Spinal cord (tissue), 10 donors: ENCODE results near the gene STK10. TPM values are rescaled to one million over a fixed set of nuclear protein-coding genes. Genes with fewer than 3 reads are reported as not detected.

Source experiments
- DNase-seq, 6 donors: peaks; one replicate each; pipeline versions ENCODE4 v3.0.0 to v3.0.0-alpha.2; 2013 to 2015; ENCODE audit warnings: low spot score in 6 of 6, low read depth in 4 of 6
- H3K27ac ChIP-seq: one replicate; pipeline ENCODE4 v1.5.1; 2013; ENCODE audit warnings: low read depth, low read length, control low read depth
- H3K27me3 ChIP-seq: one replicate; pipeline ENCODE4 v1.6.1; 2013; ENCODE audit warnings: low read length; ENCODE audit not compliant: control insufficient read depth, insufficient read depth
- H3K36me3 ChIP-seq: one replicate; pipeline ENCODE4 v1.6.1; 2013; ENCODE audit warnings: low read length; ENCODE audit not compliant: control insufficient read depth, insufficient read depth
- H3K4me1 ChIP-seq: one replicate; pipeline ENCODE4 v1.6.1; 2013; ENCODE audit warnings: low read length; ENCODE audit not compliant: control insufficient read depth, insufficient read depth
- H3K4me3 ChIP-seq: one replicate; pipeline ENCODE4 v1.5.1; 2013; ENCODE audit warnings: low read depth, low read length, control low read depth
- H3K9me3 ChIP-seq: one replicate; pipeline ENCODE4 v1.6.1; 2013; ENCODE audit warnings: low read length; ENCODE audit not compliant: control insufficient read depth, insufficient read depth
- WGBS: methylation state at CpG from one replicate; pipeline ENCODE4 v1.1.5; 2013; ENCODE audit warnings: missing lambda C conversion rate; ENCODE audit not compliant: insufficient coverage; 5-methylcytosine and 5-hydroxymethylcytosine counted together
- polyA plus RNA-seq, 2 donors: library from polyadenylated mRNA; unstranded; fragments of 120-200 nt; gene quantifications; one replicate each; pipeline ENCODE4 v1.2.1, GENCODE V29; 2013; ENCODE audit not compliant: insufficient read length in 2 of 2
- total RNA-seq, 2 donors: library from RNA; depleted of rRNA in 1 of 2; stranded (reverse); fragments of 120-200 nt in 1 of 2; fragments of >200 nt in 1 of 2; gene quantifications; one replicate each; pipeline versions ENCODE4 v1.2.3 to v1.2.4, GENCODE V29; 2013 to 2014
- donor health status: healthy.

Gene STK10
- total and polyA plus RNA-seq, 4 donors: 14.7 to 25.8 (median 16.5) TPM

DNA sequence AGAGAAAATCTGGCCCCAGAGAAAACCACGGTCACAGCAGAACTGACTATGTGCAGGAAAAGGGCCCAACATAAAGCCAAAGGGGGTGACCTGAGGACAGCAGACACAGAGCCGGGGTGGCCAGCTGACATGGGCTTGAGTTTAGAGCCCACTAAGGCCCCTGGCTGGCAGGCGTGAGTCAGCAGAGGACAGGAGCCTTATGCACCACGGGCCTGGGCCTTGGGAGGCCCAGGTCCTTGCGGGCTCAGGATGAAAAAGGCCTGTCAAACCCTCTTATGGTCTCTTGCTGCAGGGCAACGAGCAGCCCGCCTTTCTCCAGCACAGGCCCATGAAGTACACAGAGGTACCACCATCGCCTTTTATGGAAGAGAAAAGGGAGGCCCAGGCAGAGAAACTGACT lies 19.7 kb downstream of the STK10 start:
- 83% methylated on average over 8 of the region's 8 CpGs for WGBS
- peak overlapping the region; percentile 54 for H3K27ac ChIP-seq

DNA sequence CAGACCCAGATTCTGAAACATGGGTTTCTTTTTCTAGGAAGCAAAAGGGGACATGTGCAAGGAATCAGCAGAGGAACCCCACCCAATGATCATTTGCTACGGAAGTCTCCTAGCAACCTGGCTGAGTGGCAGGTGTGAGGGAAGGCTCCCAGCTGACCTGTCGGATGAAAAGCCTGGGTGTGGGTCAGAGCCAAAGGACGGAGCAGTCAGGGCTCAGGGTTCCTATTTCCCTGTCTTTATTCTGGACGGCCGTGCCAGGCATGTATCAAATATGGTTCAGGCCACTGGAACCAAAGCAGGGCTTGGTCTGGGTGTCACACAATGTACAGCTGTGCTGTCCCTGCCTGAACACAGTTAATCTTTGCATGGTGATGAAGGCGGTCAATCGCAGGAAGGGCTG lies 20.1 kb downstream of the STK10 start:
- Histone ChIP-seq H3K9me3 (no peaks in the 10 kb centered on the region), H3K4me3 (no peak overlapping the region), H3K27me3 (no peaks in the 10 kb centered on the region), H3K36me3 (peaks cover 5% of the 10 kb centered on the region), H3K4me1 (peaks cover 64% of the 10 kb centered on the region), H3K27ac (peak overlapping the region; percentile 52)
- WGBS: 70% methylated on average over 7 of the region's 7 CpGs
- no peak for DNase-seq

More for the DNA sequence above, 19.7 kb downstream of the STK10 start:
- Histone ChIP-seq H3K4me1 (peaks cover 64% of the 10 kb centered on the region), H3K36me3 (peaks cover 5% of the 10 kb centered on the region), H3K9me3 (no peaks in the 10 kb centered on the region), H3K4me3 (no peak overlapping the region), H3K27me3 (no peaks in the 10 kb centered on the region)
- no peak for DNase-seq

DNA sequence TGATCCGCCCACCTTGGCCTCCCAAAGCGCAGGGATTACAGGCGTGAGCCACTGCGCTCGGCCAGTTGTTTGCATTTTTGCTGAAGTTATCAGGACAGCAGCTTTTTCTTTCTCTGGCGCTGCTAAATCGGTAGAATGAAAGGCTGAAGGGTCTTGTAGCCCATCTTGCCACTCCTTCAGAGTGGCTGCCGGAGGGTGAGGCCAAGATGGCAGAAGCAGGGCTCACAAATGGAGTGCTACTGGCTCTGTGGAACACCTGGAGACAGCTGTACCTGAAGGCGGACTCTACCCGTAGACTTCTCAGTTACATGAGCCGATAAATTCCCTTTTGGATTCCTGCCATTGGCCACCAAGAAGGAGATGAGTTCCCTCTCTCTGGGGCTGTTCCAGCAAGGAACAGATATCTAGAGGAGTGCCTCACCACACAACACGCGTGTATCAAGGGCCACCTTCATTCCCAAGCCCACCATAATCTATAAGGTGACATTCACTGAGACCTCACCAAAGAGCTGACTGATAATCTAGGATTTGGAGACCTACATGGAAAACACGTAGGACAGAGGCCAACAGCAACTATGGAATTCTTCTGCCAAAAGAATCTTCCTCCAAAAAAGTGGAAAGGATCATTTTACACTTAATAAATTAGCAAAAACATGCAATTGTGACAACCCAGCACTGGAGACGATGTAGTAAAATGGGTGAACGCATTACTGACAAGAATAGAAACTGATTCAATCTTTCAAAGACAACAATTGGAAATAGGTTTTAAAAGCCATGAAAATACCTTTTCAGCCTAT lies 21.8 kb downstream of the STK10 start:
- Histone ChIP-seq H3K27ac (peak overlapping the region; percentile 61), H3K9me3 (no peaks in the 10 kb centered on the region), H3K27me3 (no peaks in the 10 kb centered on the region), H3K36me3 (peaks cover 5% of the 10 kb centered on the region), H3K4me1 (peaks cover 74% of the 10 kb centered on the region), H3K4me3 (no peak overlapping the region)
- no peak for DNase-seq
- WGBS: 89% methylated on average over 13 of the region's 16 CpGs

DNA sequence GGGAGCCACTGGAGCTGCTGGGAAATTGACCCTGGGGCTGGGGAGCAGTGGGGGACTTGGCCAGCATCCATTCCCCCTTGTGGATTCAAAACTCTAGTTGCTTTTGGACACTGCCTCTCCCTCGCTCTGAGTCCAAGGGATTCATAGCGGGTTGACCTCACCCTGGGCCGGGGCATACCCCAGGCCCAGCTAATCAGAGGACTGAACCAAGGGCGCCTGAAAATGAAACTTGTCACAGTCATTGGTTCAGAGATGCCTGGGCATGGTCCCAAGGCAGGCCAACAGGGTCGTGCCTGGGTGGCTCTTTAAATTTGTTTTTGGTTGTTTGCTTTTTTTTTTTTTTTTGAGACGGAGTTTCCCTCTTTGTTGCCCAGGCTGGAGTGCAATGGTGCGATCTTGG lies 22.6 kb downstream of the STK10 start:
- Histone ChIP-seq H3K36me3 (peaks cover 5% of the 10 kb centered on the region), H3K9me3 (no peaks in the 10 kb centered on the region), H3K27me3 (no peaks in the 10 kb centered on the region), H3K27ac (peak overlapping the region; percentile 92), H3K4me3 (no peak overlapping the region), H3K4me1 (peaks cover 69% of the 10 kb centered on the region)
- WGBS: 68% methylated on average over 4 of the region's 7 CpGs
- no peak for DNase-seq

DNA sequence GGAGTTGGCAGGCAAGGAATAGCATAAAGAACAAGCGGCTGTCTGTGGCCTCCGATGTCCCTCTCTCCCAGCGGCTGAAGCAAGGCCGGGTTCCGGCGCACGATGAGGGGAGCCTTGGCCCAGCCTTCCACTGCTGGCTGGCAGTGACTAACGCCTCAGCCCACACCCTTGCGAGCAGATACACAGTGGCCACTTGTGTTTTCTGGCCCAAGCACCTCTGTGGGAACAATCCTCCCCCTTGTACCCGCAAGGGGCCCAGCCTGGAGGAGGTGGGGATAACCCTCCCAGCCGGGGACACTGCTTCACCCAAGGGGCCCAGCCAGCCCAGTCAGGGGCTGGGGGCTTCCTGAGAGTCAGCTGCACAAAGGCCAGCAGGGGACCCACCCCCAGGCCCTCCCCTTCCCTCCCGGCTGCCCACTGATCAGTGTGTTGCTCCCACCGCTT lies 23.2 kb downstream of the STK10 start:
- Histone ChIP-seq H3K36me3 (peaks cover 5% of the 10 kb centered on the region), H3K27ac (peak overlapping the region; percentile 92), H3K4me3 (no peak overlapping the region), H3K4me1 (peaks cover 69% of the 10 kb centered on the region), H3K27me3 (no peaks in the 10 kb centered on the region), H3K9me3 (no peaks in the 10 kb centered on the region)
- 37% methylated on average over 12 of the region's 13 CpGs for WGBS
- peak in 3 of 6 donors; percentile 54 to 87 (median 79) for DNase-seq

DNA sequence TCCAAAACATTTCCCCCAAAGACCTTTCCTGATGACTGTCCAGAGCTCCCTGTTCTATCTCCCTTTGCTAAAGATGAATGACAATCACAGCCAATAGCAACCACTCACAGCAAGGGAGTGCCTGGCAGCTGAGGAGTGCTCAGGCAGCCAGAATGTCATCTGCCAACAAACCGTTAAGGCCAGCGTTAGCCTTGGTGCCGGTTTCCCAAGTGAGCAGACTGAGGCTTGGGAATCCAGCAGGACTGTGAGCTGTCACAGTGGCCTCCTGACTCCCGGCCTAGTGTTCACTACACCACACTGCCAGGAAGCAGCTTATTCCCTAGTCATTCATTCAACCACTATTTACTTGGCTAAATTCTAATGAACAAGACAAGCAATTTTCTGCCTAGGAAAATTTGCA lies 24.7 kb downstream of the STK10 start:
- WGBS: 21% methylated on average over 4 of the region's 4 CpGs
- peaks cover 59% of the 10 kb centered on the region for H3K4me1 ChIP-seq
- peak in 3 of 6 donors; percentile 54 to 87 (median 62) for DNase-seq
- H3K36me3 ChIP-seq: no peaks in the 10 kb centered on the region
- H3K4me3 ChIP-seq: no peak overlapping the region
- no peaks in the 10 kb centered on the region for H3K27me3 ChIP-seq
- peak overlapping the region; percentile 92 for H3K27ac ChIP-seq
- no peaks in the 10 kb centered on the region for H3K9me3 ChIP-seq

DNA sequence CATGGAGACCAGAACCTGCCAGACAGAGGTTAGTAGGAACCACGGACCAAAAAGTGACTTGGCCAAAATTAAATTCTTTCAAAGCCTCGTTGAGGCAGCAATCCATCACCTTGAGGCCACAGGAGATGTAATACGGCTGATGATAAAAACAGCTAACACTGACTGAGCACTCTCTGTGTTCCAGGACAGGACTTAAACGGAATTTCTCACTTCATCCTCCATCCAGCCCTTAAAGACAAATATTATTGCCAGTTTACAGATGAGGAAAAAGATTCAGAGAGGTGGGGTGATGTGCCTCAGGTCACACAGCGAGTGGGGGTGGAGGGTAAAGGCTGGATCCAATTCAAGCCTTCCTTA lies 25.1 kb downstream of the STK10 start:
- Histone ChIP-seq H3K4me1 (peaks cover 55% of the 10 kb centered on the region), H3K27ac (peak overlapping the region; percentile 92), H3K9me3 (no peaks in the 10 kb centered on the region), H3K4me3 (no peak overlapping the region), H3K36me3 (no peaks in the 10 kb centered on the region), H3K27me3 (no peaks in the 10 kb centered on the region)
- whole genome bisulfite sequencing: 7% methylated on average over 2 of the region's 5 CpGs
- no peak for DNase-seq

DNA sequence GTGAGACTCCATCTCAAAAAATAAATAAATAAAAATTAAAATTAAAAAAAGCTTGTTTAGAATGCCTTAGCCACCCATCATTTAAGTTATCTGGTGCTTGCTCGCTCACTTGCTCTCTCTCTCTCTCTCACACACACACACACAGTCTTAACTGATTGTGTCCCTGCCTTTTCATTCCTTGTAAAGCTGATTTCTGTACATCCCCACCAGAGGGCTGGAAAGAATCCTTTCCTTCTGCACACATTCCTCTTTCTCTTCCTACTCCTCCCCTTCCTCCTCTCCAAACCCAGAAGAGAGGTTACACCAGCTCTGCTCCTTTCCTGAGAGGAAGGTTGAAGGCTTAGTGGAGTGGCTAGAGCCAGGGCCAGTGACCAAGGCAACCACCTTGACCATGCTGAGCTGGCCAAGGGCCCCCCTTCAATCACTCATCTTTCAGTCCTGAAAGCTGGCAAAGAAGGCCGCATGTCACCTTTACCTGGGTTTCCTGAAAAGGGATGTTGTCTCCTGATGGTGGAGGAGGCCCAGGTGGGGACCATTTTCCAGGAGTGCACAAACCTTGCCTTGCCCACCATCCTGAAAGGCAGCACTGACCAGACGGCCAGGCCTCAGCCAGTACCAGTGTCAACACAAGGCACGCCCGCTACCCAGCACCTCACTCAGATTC lies 25.6 kb downstream of the STK10 start:
- 83% methylated on average over 4 of the region's 5 CpGs for WGBS
- Histone ChIP-seq H3K27me3 (no peaks in the 10 kb centered on the region), H3K36me3 (no peaks in the 10 kb centered on the region), H3K9me3 (no peaks in the 10 kb centered on the region), H3K4me3 (no peak overlapping the region), H3K4me1 (peaks cover 53% of the 10 kb centered on the region), H3K27ac (peak overlapping the region; percentile 92)
- peak in 2 of 6 donors; percentile 65 to 66 for DNase-seq

DNA sequence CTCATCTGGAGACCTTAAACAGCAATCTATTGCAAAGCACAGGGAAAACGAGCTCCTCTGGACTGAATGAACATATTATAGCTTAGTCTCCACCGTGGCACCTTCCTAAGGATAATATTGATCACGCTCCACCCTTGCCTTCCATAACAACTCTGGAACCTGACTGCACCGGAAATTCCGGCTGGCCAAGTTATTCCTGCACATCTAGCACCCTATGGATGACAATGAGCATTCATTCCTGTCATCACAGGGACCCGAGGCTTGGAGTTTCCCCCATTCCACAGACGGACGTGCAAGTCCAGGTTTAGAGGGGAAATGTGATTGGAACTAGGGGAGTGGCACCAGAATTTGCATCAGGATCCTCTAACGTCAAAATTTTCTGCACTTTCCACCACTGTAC lies 27.5 kb downstream of the STK10 start:
- Histone ChIP-seq H3K9me3 (no peaks in the 10 kb centered on the region), H3K27ac (no peak overlapping the region), H3K4me3 (no peak overlapping the region), H3K4me1 (peaks cover 41% of the 10 kb centered on the region), H3K27me3 (no peaks in the 10 kb centered on the region), H3K36me3 (peaks cover 11% of the 10 kb centered on the region)
- no peak for DNase-seq
- 94% methylated on average over 6 of the region's 9 CpGs for WGBS

DNA sequence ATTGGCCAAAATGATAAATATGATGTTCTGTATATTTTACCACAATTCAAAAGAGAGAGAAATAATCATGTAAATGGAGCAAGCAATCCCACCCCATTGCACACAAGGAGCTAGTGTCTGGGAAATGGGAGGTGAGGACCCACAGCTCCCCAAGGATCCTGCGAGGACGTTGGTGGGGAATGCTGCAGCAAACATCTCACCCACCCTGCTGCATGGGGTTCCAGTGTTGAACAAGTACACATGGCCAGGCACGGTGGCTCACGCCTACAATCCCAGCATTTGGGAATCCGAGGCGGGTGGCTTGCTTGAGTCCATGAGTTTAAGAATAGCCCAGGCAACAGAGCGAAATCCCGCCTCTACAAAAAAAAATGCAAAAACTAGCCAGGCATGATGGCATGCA lies 29.0 kb downstream of the STK10 start:
- peaks cover 15% of the 10 kb centered on the region for H3K36me3 ChIP-seq
- H3K9me3 ChIP-seq: no peaks in the 10 kb centered on the region
- no peak for DNase-seq
- 94% methylated on average over 6 of the region's 8 CpGs for WGBS
- no peaks in the 10 kb centered on the region for H3K27me3 ChIP-seq
- H3K4me1 ChIP-seq: peaks cover 31% of the 10 kb centered on the region
- H3K4me3 ChIP-seq: no peak overlapping the region
- no peak overlapping the region for H3K27ac ChIP-seq
